Measurements from ENCODE around the gene MTHFSD. TPM values are rescaled to one million over a fixed set of nuclear protein-coding genes. Genes with fewer than 3 reads are reported as not detected.

Gene MTHFSD
- total RNA-seq, 1 experiment from 2014 or later = 11.7 TPM

- Histone ChIP-seq H3K27me3 (replicated peaks) (no peaks in the 10 kb centered on the region), H3K9me3 (replicated peaks) (no peaks in the 10 kb centered on the region), H3K36me3 (peaks cover 25% of the 10 kb centered on the region), H3K4me1 (replicated peaks) (peaks cover 48% of the 10 kb centered on the region), H3K27ac (no peak overlapping the region), H3K4me3 (no peak overlapping the region)
- no peak for DNase-seq (ENCODE audit: low read depth in 1 of 2, low spot score in 2 of 2)
These were observed 59.7 kb downstream of the MTHFSD start for GRCh38 chr16:86495357-86495701.

- no peak overlapping the region for H3K27ac ChIP-seq
- H3K27me3 ChIP-seq (replicated peaks) = no peaks in the 10 kb centered on the region
- peaks cover 28% of the 10 kb centered on the region for H3K36me3 ChIP-seq
- no peak overlapping the region for H3K4me3 ChIP-seq
- DNase-seq (ENCODE audit: low read depth in 1 of 2, low spot score in 2 of 2) = no peak
- H3K4me1 ChIP-seq (replicated peaks) = peaks cover 52% of the 10 kb centered on the region
- H3K9me3 ChIP-seq (replicated peaks) = no peaks in the 10 kb centered on the region
These were observed 60.3 kb downstream of the MTHFSD start for GRCh38 chr16:86494565-86495356.

- H3K4me1 ChIP-seq (replicated peaks) = peaks cover 52% of the 10 kb centered on the region
- H3K27ac ChIP-seq = no peak overlapping the region
- H3K27me3 ChIP-seq (replicated peaks) = no peaks in the 10 kb centered on the region
- peaks cover 34% of the 10 kb centered on the region for H3K36me3 ChIP-seq
- no peak overlapping the region for H3K4me3 ChIP-seq
- DNase-seq (ENCODE audit: low read depth in 1 of 2, low spot score in 2 of 2) = no peak
- H3K9me3 ChIP-seq (replicated peaks) = no peaks in the 10 kb centered on the region
These were observed 60.9 kb downstream of the MTHFSD start for GRCh38 chr16:86494039-86494564.

GRCh38 chr16:86492961-86493629, 61.9 kb downstream of the MTHFSD start:
- Histone ChIP-seq H3K36me3 (peaks cover 36% of the 10 kb centered on the region), H3K4me1 (replicated peaks) (peaks cover 52% of the 10 kb centered on the region)
- DNase-seq (ENCODE audit: low read depth in 1 of 2, low spot score in 2 of 2) = peak; percentile 71 to 79

GRCh38 chr16:86492267-86492960, 62.6 kb downstream of the MTHFSD start:
- H3K9me3 ChIP-seq (replicated peaks) = no peaks in the 10 kb centered on the region
- peaks cover 52% of the 10 kb centered on the region for H3K4me1 ChIP-seq (replicated peaks)
- peaks cover 39% of the 10 kb centered on the region for H3K36me3 ChIP-seq
- no peak overlapping the region for H3K27ac ChIP-seq
- H3K4me3 ChIP-seq = no peak overlapping the region
- no peak for DNase-seq (ENCODE audit: low read depth in 1 of 2, low spot score in 2 of 2)
- no peaks in the 10 kb centered on the region for H3K27me3 ChIP-seq (replicated peaks)

More at GRCh38 chr16:86492961-86493629, 61.9 kb downstream of the MTHFSD start:
- Histone ChIP-seq H3K27me3 (replicated peaks) (no peaks in the 10 kb centered on the region), H3K27ac (no peak overlapping the region), H3K9me3 (replicated peaks) (no peaks in the 10 kb centered on the region), H3K4me3 (no peak overlapping the region)

- peak in 1 of 2 experiments; percentile 44 for DNase-seq (ENCODE audit: low read depth in 1 of 2, low spot score in 2 of 2)
- Histone ChIP-seq H3K9me3 (replicated peaks) (no peaks in the 10 kb centered on the region), H3K36me3 (peaks cover 39% of the 10 kb centered on the region), H3K4me3 (no peak overlapping the region), H3K27ac (peak overlapping the region; percentile 44), H3K4me1 (replicated peaks) (peaks cover 45% of the 10 kb centered on the region), H3K27me3 (replicated peaks) (no peaks in the 10 kb centered on the region)
These were observed 63.4 kb downstream of the MTHFSD start for GRCh38 chr16:86491640-86492023.

- Histone ChIP-seq H3K4me1 (replicated peaks) (peaks cover 40% of the 10 kb centered on the region), H3K27me3 (replicated peaks) (no peaks in the 10 kb centered on the region), H3K27ac (peak overlapping the region; percentile 44), H3K36me3 (peaks cover 40% of the 10 kb centered on the region), H3K4me3 (no peak overlapping the region), H3K9me3 (replicated peaks) (no peaks in the 10 kb centered on the region)
- peak; percentile 69 to 87 for DNase-seq (ENCODE audit: low read depth in 1 of 2, low spot score in 2 of 2)
These were observed 64.0 kb downstream of the MTHFSD start for GRCh38 chr16:86490859-86491639.

- H3K4me3 ChIP-seq = no peak overlapping the region
- no peaks in the 10 kb centered on the region for H3K9me3 ChIP-seq (replicated peaks)
- H3K27ac ChIP-seq = no peak overlapping the region
- peaks cover 61% of the 10 kb centered on the region for H3K36me3 ChIP-seq
- no peak for DNase-seq (ENCODE audit: low read depth in 1 of 2, low spot score in 2 of 2)
- no peaks in the 10 kb centered on the region for H3K27me3 ChIP-seq (replicated peaks)
- peaks cover 8% of the 10 kb centered on the region for H3K4me1 ChIP-seq (replicated peaks)
These were observed 69.3 kb downstream of the MTHFSD start for GRCh38 chr16:86485746-86486145.

GRCh38 chr16:86484240-86484639, 70.8 kb downstream of the MTHFSD start:
- no peak for DNase-seq (ENCODE audit: low read depth in 1 of 2, low spot score in 2 of 2)
- H3K9me3 ChIP-seq (replicated peaks) = no peaks in the 10 kb centered on the region
- H3K27ac ChIP-seq = no peak overlapping the region
- H3K27me3 ChIP-seq (replicated peaks) = no peaks in the 10 kb centered on the region
- H3K4me1 ChIP-seq (replicated peaks) = no peaks in the 10 kb centered on the region
- peaks cover 49% of the 10 kb centered on the region for H3K36me3 ChIP-seq
- H3K4me3 ChIP-seq = no peak overlapping the region

- Histone ChIP-seq H3K27ac (no peak overlapping the region), H3K36me3 (peaks cover 46% of the 10 kb centered on the region), H3K27me3 (replicated peaks) (no peaks in the 10 kb centered on the region), H3K4me3 (no peak overlapping the region), H3K9me3 (replicated peaks) (no peaks in the 10 kb centered on the region), H3K4me1 (replicated peaks) (no peaks in the 10 kb centered on the region)
- no peak for DNase-seq (ENCODE audit: low read depth in 1 of 2, low spot score in 2 of 2)
These were observed 73.4 kb downstream of the MTHFSD start for GRCh38 chr16:86481607-86482006.

- DNase-seq (ENCODE audit: low read depth in 1 of 2, low spot score in 2 of 2) = no peak
- Histone ChIP-seq H3K9me3 (replicated peaks) (no peaks in the 10 kb centered on the region), H3K27ac (no peak overlapping the region), H3K36me3 (peaks cover 41% of the 10 kb centered on the region), H3K4me1 (replicated peaks) (no peaks in the 10 kb centered on the region), H3K27me3 (replicated peaks) (no peaks in the 10 kb centered on the region), H3K4me3 (no peak overlapping the region)
These were observed 74.6 kb downstream of the MTHFSD start for GRCh38 chr16:86480444-86480843.
